ENCODE data around the gene CCDC86. TPM values are rescaled to one million over a fixed set of nuclear protein-coding genes. Genes with fewer than 3 reads are reported as not detected.

The CCDC86 gene
- total RNA-seq, 2 experiments from 2014 or later, result 21.3 to 24.7 TPM

DNA sequence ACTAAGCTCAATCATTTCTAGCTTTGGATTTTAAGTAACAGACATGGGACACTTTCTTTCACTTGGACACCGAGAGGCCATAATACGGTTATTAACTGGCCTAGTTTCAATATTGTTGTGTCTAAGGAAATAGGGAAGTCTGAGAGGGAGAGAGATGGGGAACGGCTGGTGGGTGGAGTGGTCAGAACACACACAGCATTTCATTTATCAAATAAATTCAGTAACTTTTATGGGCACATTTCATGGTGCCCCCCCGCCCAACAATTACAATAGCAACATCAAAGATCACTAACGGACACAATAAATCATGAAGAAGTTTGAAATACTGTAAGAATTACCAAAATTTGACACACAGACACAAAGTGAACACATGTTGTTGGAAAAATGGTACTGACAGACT lies 53.8 kb downstream of the CCDC86 start:
- no peak overlapping the region for H3K27ac ChIP-seq (ENCODE audit: low read depth, low read length, poor library complexity, severe bottlenecking)
- no peak overlapping the region for H2AFZ ChIP-seq (ENCODE audit: low read length)
- intact Hi-C loops (cut with micrococcal nuclease; ENCODE audit: unreplicated experiment), result loop anchor here (10.0 kb wide), 1 partner anchor 59 kb away; the partner anchor contains the start of gene SLC15A3
- no peaks in the 10 kb centered on the region for H3K4me1 ChIP-seq (ENCODE audit: insufficient read depth, low read length, poor library complexity, severe bottlenecking)
- no peaks in the 10 kb centered on the region for H3K9me2 ChIP-seq (ENCODE audit: insufficient read depth, low read length)
- no peaks in the 10 kb centered on the region for H4K20me1 ChIP-seq (ENCODE audit: insufficient read depth, low read length)
- H3K4me2 ChIP-seq (ENCODE audit: low read length), result no peak overlapping the region
- no peaks in the 10 kb centered on the region for H3K9me3 ChIP-seq (ENCODE audit: low read length)
- no TSS peak for BruUV-seq (replicated peaks)
- CTCF ChIA-PET (ENCODE audit: unreplicated experiment), result interaction anchor here (0.6 kb wide), 1 partner anchor 63 kb away, joined by 3 read pairs; no protein-coding TSS in a partner anchor
- DNase-seq (ENCODE audit: low spot score), result no peak
- TF ChIP-seq, protein P1, sequence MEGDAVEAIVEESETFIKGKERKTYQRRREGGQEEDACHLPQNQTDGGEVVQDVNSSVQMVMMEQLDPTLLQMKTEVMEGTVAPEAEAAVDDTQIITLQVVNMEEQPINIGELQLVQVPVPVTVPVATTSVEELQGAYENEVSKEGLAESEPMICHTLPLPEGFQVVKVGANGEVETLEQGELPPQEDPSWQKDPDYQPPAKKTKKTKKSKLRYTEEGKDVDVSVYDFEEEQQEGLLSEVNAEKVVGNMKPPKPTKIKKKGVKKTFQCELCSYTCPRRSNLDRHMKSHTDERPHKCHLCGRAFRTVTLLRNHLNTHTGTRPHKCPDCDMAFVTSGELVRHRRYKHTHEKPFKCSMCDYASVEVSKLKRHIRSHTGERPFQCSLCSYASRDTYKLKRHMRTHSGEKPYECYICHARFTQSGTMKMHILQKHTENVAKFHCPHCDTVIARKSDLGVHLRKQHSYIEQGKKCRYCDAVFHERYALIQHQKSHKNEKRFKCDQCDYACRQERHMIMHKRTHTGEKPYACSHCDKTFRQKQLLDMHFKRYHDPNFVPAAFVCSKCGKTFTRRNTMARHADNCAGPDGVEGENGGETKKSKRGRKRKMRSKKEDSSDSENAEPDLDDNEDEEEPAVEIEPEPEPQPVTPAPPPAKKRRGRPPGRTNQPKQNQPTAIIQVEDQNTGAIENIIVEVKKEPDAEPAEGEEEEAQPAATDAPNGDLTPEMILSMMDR (conservative IDR thresholded peaks at IDR 0.05; ENCODE audit: low read length), result no peak
- TF ChIP-seq EZH2phosphoT487 (IDR thresholded peaks at IDR 0.05; ENCODE audit: borderline replicate concordance, low read depth, low read length), result no peak
- no peaks in the 10 kb centered on the region for H3K79me2 ChIP-seq (ENCODE audit: insufficient read depth, low read depth, low read length)
- POLR2A ChIA-PET, result interaction anchor here (1.2 to 1.4 kb wide), 4 partner anchors 8 to 64 kb away, joined by 3 to 4 read pairs (median 3); partner anchors contain the start of gene TMEM109
- H3K36me3 ChIP-seq (ENCODE audit: insufficient read depth, low read length), result peaks cover 98% of the 10 kb centered on the region
- no peak overlapping the region for H3K4me3 ChIP-seq (ENCODE audit: low read depth, low read length, poor library complexity, severe bottlenecking)

DNA sequence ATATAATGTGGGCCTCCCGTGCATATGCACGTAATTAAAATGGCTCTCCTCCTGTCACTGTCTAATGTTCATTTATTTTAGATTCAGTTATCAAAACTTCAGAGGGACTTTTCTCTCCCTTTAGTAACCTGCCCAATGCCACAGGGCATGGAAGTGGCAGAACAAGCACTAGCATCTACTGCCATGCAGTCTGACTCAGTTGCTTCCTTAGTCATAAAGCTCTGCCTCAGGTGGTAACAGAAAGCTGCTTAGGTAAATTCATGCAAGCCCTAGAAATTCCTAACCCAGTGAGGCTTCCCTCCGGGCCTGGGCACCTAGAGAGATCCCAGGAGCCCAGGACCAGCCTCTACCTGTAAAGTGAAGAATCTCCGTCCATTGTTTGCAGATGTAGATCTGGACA lies 55.6 kb downstream of the CCDC86 start:
- no peaks in the 10 kb centered on the region for H3K9me2 ChIP-seq (ENCODE audit: insufficient read depth, low read length)
- ChIA-PET CTCF (ENCODE audit: unreplicated experiment) (interaction anchor here (0.6 kb wide), 1 partner anchor 67 kb away, joined by 3 read pairs; no protein-coding TSS in a partner anchor), POLR2A (interaction anchor here (1.0 kb wide), 1 partner anchor 18 kb away, joined by 3 read pairs; no protein-coding TSS in a partner anchor)
- no peaks in the 10 kb centered on the region for H3K9me3 ChIP-seq (ENCODE audit: low read length)
- no peak for DNase-seq (ENCODE audit: low spot score)
- no peak overlapping the region for H3K27ac ChIP-seq (ENCODE audit: low read depth, low read length, poor library complexity, severe bottlenecking)
- no peak overlapping the region for H2AFZ ChIP-seq (ENCODE audit: low read length)
- TF ChIP-seq, protein P1 (conservative IDR thresholded peaks at IDR 0.05; ENCODE audit: low read length), result no peak
- no peak for TF ChIP-seq EZH2phosphoT487 (IDR thresholded peaks at IDR 0.05; ENCODE audit: borderline replicate concordance, low read depth, low read length)
- H3K4me3 ChIP-seq (ENCODE audit: low read depth, low read length, poor library complexity, severe bottlenecking), result no peak overlapping the region
- intact Hi-C loops (cut with micrococcal nuclease; ENCODE audit: unreplicated experiment), result loop anchor here (10.0 kb wide), 1 partner anchor 57 kb away; the partner anchor contains the start of gene SLC15A3
- H4K20me1 ChIP-seq (ENCODE audit: insufficient read depth, low read length), result no peaks in the 10 kb centered on the region
- H3K4me1 ChIP-seq (ENCODE audit: insufficient read depth, low read length, poor library complexity, severe bottlenecking), result no peaks in the 10 kb centered on the region
- H3K4me2 ChIP-seq (ENCODE audit: low read length), result no peak overlapping the region
- no TSS peak for BruUV-seq (replicated peaks)
- H3K36me3 ChIP-seq (ENCODE audit: insufficient read depth, low read length), result peaks cover 99% of the 10 kb centered on the region
- H3K79me2 ChIP-seq (ENCODE audit: insufficient read depth, low read depth, low read length), result no peaks in the 10 kb centered on the region

Measured in OCI-LY7 (cell line).